Measurements from ENCODE around the gene LYSMD2.

LYSMD2 gene

GRCh38 chr15:51738553-51738952 lies 1.1 kb upstream of the LYSMD2 start:
- Histone ChIP-seq H3K4me3 (ENCODE audit: low read depth in 1 of 2, low read length in 2 of 2) (no peak overlapping the region), H3K4me2 (ENCODE audit: insufficient read depth, low read length) (peak overlapping the region; percentile 89; the same call in 1 of the 2 replicates), H3K9ac (ENCODE audit: low read depth, low read length) (0 out of 2 replicates have a peak overlapping the region, but pooled peaks have one; percentile 90)

GRCh38 chr15:51736751-51737521 lies 519 bp downstream of the LYSMD2 start:
- Histone ChIP-seq H3K79me2 (ENCODE audit: insufficient read depth, low read length) (peaks cover 53% of the 10 kb centered on the region), H4K20me1 (ENCODE audit: insufficient read depth, low read length) (0 out of 2 replicates have a peak, but pooled peaks cover 2% of the 10 kb centered on the region), H3K4me2 (ENCODE audit: insufficient read depth, low read length) (peak overlapping the region; percentile 89), H3K27me3 (ENCODE audit: insufficient read depth, low read length, poor library complexity) (no peaks in the 10 kb centered on the region), H3K4me3 (ENCODE audit: low read depth in 1 of 2, low read length in 2 of 2) (peak overlapping the region; percentile 49 to 70), H3K4me1 (ENCODE audit: insufficient read depth, low read length) (peaks cover 62% of the 10 kb centered on the region), H3K36me3 (ENCODE audit: insufficient read depth, low read length) (no peaks in the 10 kb centered on the region), H3K27ac (ENCODE audit: low read length) (peak overlapping the region; percentile 89), H2AFZ (ENCODE audit: low read depth, low read length) (peak overlapping the region; percentile 92), H3K9ac (ENCODE audit: low read depth, low read length) (peak overlapping the region; percentile 90), H3K9me3 (ENCODE audit: insufficient read depth, low read length, severe bottlenecking) (no peaks in the 10 kb centered on the region)
- peak; percentile 53 for ATAC-seq (ENCODE audit: insufficient read depth, low read depth)
- TF ChIP-seq CTCF (IDR thresholded peaks at IDR 0.05; ENCODE audit: borderline replicate concordance, extremely low read depth, low read length, poor library complexity, severe bottlenecking), result no peak
- no peak for TF ChIP-seq EZH2 (IDR thresholded peaks at IDR 0.05; ENCODE audit: borderline replicate concordance, low read depth, low read length, severe bottlenecking)
- DNase-seq, result peak; percentile 58

More at GRCh38 chr15:51738553-51738952, 1.1 kb upstream of the LYSMD2 start:
- peaks cover 46% of the 10 kb centered on the region for H3K4me1 ChIP-seq (ENCODE audit: insufficient read depth, low read length)
- H3K27me3 ChIP-seq (ENCODE audit: insufficient read depth, low read length, poor library complexity), result no peaks in the 10 kb centered on the region
- peaks cover 38% of the 10 kb centered on the region for H3K79me2 ChIP-seq (ENCODE audit: insufficient read depth, low read length)
- ATAC-seq (ENCODE audit: insufficient read depth, low read depth), result no peak
- peak overlapping the region; percentile 89; the same call in 1 of the 2 replicates for H3K27ac ChIP-seq (ENCODE audit: low read length)
- H2AFZ ChIP-seq (ENCODE audit: low read depth, low read length), result peak overlapping the region; percentile 92
- no peaks in the 10 kb centered on the region for H3K9me3 ChIP-seq (ENCODE audit: insufficient read depth, low read length, severe bottlenecking)
- TF ChIP-seq EZH2 (IDR thresholded peaks at IDR 0.05; ENCODE audit: borderline replicate concordance, low read depth, low read length, severe bottlenecking) (no peak), CTCF (IDR thresholded peaks at IDR 0.05; ENCODE audit: borderline replicate concordance, extremely low read depth, low read length, poor library complexity, severe bottlenecking) (no peak)
- no peaks in the 10 kb centered on the region for H3K36me3 ChIP-seq (ENCODE audit: insufficient read depth, low read length)
- no peak for DNase-seq
- H4K20me1 ChIP-seq (ENCODE audit: insufficient read depth, low read length), result 0 out of 2 replicates have a peak, but pooled peaks cover 2% of the 10 kb centered on the region

GRCh38 chr15:51736069-51736468 lies 1.4 kb downstream of the LYSMD2 start:
- H4K20me1 ChIP-seq (ENCODE audit: insufficient read depth, low read length), result 0 out of 2 replicates have a peak, but pooled peaks cover 2% of the 10 kb centered on the region
- ATAC-seq (ENCODE audit: insufficient read depth, low read depth) (no peak), DNase-seq (no peak)
- H3K9me3 ChIP-seq (ENCODE audit: insufficient read depth, low read length, severe bottlenecking), result no peaks in the 10 kb centered on the region
- H3K79me2 ChIP-seq (ENCODE audit: insufficient read depth, low read length), result peaks cover 56% of the 10 kb centered on the region
- H3K4me1 ChIP-seq (ENCODE audit: insufficient read depth, low read length), result peaks cover 71% of the 10 kb centered on the region
- H3K27me3 ChIP-seq (ENCODE audit: insufficient read depth, low read length, poor library complexity), result no peaks in the 10 kb centered on the region
- no peak for TF ChIP-seq EZH2 (IDR thresholded peaks at IDR 0.05; ENCODE audit: borderline replicate concordance, low read depth, low read length, severe bottlenecking)
- no peak for TF ChIP-seq CTCF (IDR thresholded peaks at IDR 0.05; ENCODE audit: borderline replicate concordance, extremely low read depth, low read length, poor library complexity, severe bottlenecking)
- H3K9ac ChIP-seq (ENCODE audit: low read depth, low read length), result peak overlapping the region; percentile 90
- H3K4me2 ChIP-seq (ENCODE audit: insufficient read depth, low read length), result peak overlapping the region; percentile 89
- peak overlapping the region; percentile 49 to 70; a peak in 3 of 4 replicates for H3K4me3 ChIP-seq (ENCODE audit: low read depth in 1 of 2, low read length in 2 of 2)
- H3K36me3 ChIP-seq (ENCODE audit: insufficient read depth, low read length), result no peaks in the 10 kb centered on the region
- peak overlapping the region; percentile 89 for H3K27ac ChIP-seq (ENCODE audit: low read length)
- 0 out of 2 replicates have a peak overlapping the region, but pooled peaks have one; percentile 92 for H2AFZ ChIP-seq (ENCODE audit: low read depth, low read length)
